ENCODE measurements around the gene DDX51. TPM values are rescaled to one million over a fixed set of nuclear protein-coding genes. Genes with fewer than 3 reads are reported as not detected.

Gene DDX51, protein sequence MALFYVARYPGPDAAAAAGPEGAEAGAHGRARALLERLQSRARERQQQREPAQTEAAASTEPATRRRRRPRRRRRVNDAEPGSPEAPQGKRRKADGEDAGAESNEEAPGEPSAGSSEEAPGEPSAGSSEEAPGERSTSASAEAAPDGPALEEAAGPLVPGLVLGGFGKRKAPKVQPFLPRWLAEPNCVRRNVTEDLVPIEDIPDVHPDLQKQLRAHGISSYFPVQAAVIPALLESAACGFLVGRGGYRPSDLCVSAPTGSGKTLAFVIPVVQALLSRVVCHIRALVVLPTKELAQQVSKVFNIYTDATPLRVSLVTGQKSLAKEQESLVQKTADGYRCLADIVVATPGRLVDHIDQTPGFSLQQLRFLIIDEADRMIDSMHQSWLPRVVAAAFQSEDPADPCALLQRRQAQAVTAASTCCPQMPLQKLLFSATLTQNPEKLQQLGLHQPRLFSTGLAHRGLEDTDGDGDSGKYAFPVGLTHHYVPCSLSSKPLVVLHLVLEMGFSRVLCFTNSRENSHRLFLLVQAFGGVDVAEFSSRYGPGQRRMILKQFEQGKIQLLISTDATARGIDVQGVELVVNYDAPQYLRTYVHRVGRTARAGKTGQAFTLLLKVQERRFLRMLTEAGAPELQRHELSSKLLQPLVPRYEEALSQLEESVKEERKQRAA
- total RNA-seq (10 to 100 TPM; 42.1 to 42.9 TPM), polyA plus RNA-seq (10 to 100 TPM in 1 of 2 donors, 1 to 10 TPM in 1; 4.0 to 13.0 TPM)

DNA sequence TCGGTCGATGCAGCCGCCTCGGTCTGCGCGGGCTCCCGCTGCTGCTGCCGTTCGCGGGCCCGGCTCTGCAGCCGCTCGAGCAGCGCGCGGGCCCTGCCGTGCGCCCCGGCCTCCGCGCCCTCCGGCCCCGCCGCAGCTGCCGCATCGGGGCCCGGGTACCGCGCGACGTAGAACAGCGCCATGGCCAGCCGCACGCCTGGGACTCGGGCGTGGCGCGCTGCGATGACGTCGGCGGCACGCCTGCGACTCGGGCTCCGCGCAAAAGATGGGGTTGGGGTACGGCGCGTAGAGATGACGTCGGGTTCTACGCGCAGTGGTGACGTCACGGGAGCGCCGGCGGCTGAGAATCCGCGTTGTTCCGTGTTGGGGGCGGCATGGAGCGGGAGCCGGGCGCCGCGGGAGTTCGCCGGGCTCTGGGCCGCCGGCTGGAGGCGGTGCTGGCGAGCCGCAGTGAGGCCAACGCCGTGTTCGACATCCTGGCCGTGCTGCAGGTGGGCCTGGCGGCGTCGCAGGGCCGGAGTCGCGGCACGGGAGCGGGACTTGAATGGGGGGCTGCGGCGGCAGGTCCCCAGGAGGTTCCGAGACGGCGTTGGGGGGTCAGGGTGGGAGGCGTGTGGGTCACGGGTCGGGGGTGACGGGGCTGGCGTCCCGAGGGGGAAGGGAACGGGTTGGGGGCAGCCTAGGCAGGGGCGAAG, at the start of gene DDX51, which contains the start of gene NOC4L:
TSS of gene DDX51 (minus strand) at position 205 of the 695 bp plus-strand sequence. CDS start at position 182, 23 bp downstream.
TSS of gene NOC4L (plus strand) at position 343 of the 695 bp plus-strand sequence. CDS start at position 375, 32 bp downstream.
- peaks cover 0 to 4% (median 0%) of the 10 kb centered on the region in 8 donors for H3K9me3 Mint-ChIP-seq
- peak within 1 kb of the TSS; percentile 58 to 81 for H3K4me3 ChIP-seq (ENCODE audit: low read length in 2 of 2)
- peaks cover 17 to 25% of the 10 kb centered on the region in 2 donors for H3K36me3 Mint-ChIP-seq
- CTCF ChIA-PET (ENCODE audit: partially characterized antibody) = interaction anchor here (2.4 kb wide), 1 partner anchor 9 kb away, joined by 8 read pairs; no protein-coding TSS in a partner anchor
- peaks cover 0 to 2% of the 10 kb centered on the region in 2 donors for H3K27me3 Mint-ChIP-seq
- peak within 1 kb of the TSS; percentile 89 to 99 (median 90) for H3K4me3 Mint-ChIP-seq
- H3K27ac Mint-ChIP-seq = peak within 1 kb of the TSS; percentile 94 to 99 (median 97)
- peaks cover 29% of the 10 kb centered on the region for H3K36me3 ChIP-seq (ENCODE audit: insufficient read depth, low read length)
- peaks cover 15 to 42% (median 27%) of the 10 kb centered on the region in 4 donors for H3K4me1 Mint-ChIP-seq
- no peaks in the 10 kb centered on the region for H3K27me3 ChIP-seq (ENCODE audit: insufficient read depth, low read length)
- peak within 1 kb of the TSS; percentile 82 for H3K27ac ChIP-seq (ENCODE audit: low read depth, low read length)
- peak; percentile 92 to 97 (median 95) for DNase-seq
- H3K4me1 ChIP-seq (ENCODE audit: insufficient read depth, low read length) = peaks cover 27% of the 10 kb centered on the region
- H3K9me3 ChIP-seq (ENCODE audit: control insufficient read depth in 1 of 2, low read length in 2 of 2) = no peaks in the 10 kb centered on the region
- POLR2A ChIA-PET (ENCODE audit: partially characterized antibody) = interaction anchor here (0.6 to 3.0 kb wide), 6 partner anchors 16 to 75 kb away, joined by 3 to 9 read pairs (median 4); no protein-coding TSS in a partner anchor
- intact Hi-C loops (cut with micrococcal nuclease) = loop anchor here (1.0 to 10.0 kb wide), 3 partner anchors 45 to 219 kb away; partner anchors contain the start of gene PUS1

DNA sequence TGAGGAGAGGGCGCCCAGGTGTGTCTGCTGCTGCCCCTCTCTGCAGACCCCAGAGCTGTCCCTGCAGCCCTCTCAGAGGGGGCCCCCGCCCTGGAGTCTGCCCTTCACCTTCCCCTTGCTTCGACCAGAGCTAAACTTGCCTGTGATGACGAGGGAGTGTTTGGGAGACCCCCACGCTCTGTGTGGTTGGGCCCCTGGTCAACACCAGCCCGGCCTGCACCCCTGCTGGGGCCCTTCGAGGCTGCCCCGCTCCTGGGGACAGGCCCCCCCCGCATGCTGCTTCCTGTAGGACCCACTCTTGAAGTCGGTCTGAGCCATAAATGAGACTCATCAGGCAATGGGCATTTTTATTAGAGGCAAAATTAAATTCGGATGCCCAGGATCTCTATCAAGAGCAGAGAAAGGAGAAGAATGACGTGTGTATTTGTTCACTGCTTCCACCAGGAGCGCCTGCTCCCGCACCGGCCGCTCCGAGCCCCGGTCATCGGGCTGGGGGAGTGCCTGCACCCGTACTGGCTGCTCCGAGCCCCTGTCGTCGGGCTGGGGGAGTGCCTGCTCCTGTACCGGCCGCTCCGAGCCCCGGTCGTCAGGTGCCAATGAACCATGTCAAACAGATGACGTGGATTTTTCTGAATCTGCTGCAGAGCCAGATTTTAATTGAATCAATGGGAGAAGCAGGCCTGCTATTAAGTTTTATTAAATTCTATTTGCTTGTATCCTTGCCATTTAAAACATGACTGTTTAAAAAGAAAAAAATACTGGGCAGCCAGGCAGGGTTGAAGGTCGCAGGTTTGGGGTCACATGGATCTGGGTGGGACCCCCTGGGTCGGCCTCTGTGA, 47.8 kb upstream of the DDX51 start:
- Histone ChIP-seq H3K4me1 (ENCODE audit: insufficient read depth, low read length) (peaks cover 30% of the 10 kb centered on the region), H3K36me3 (ENCODE audit: insufficient read depth, low read length) (no peaks in the 10 kb centered on the region), H3K27me3 (ENCODE audit: insufficient read depth, low read length) (no peaks in the 10 kb centered on the region), H3K4me3 (ENCODE audit: low read length in 2 of 2) (no peak overlapping the region), H3K9me3 (ENCODE audit: control insufficient read depth in 1 of 2, low read length in 2 of 2) (peaks cover 0 to 7% of the 10 kb centered on the region in 2 donors), H3K27ac (ENCODE audit: low read depth, low read length) (no peak overlapping the region)
- intact Hi-C loops (cut with micrococcal nuclease) = no loop called here
- Mint-ChIP-seq H3K36me3 (peaks cover 0 to 6% of the 10 kb centered on the region in 2 donors), H3K4me3 (peak overlapping the region in 3 of 8 donors; percentile 31 to 63 (median 46)), H3K9me3 (peaks cover 0 to 11% (median 6%) of the 10 kb centered on the region in 8 donors), H3K4me1 (peaks cover 10 to 44% (median 24%) of the 10 kb centered on the region in 4 donors), H3K27ac (no peak overlapping the region), H3K27me3 (no peaks in the 10 kb centered on the region)
- POLR2A ChIA-PET (ENCODE audit: partially characterized antibody) = interaction anchor here (1.1 kb wide), 1 partner anchor 30 kb away, joined by 3 read pairs; no protein-coding TSS in a partner anchor
- DNase-seq = no peak
- CTCF ChIA-PET (ENCODE audit: partially characterized antibody) = interaction anchor here (1.1 to 4.6 kb wide), 2 partner anchors 27 to 38 kb away, joined by 3 to 14 read pairs; no protein-coding TSS in a partner anchor

DNA sequence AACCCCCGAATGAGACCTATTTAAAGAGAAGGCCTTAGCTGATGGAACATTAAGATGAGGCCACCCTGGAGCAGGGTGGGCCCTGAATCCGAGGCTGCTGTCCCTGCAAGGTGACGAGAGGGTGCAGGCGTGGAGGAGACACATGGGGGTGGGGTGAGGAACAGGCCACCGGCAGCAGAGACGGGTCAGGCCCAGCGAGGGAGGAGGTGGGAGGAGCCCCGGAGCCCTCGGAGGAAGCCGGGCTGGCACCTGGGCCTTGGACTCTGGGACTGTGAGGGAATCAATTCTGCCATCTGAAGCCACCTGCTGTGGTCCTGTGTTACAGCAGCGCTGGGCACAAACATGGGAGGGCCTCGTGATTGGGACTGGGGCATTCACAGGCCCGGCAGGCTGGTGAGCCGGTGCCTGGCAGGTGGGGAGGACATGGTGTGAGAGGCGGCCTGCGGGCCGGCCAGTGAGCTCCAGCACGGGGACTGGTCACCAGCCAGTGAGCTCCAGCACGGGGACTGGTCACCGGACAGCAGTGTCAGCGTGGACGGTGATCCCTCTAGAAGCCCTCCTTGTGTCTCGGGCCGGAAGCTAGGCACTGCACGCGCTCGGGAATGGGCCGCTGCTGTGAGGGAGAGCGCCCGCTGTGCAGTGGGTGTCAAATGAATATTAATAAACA, 46.8 kb upstream of the DDX51 start:
- H3K36me3 Mint-ChIP-seq = peaks cover 0 to 6% of the 10 kb centered on the region in 2 donors
- no peak for DNase-seq
- CTCF ChIA-PET (ENCODE audit: partially characterized antibody) = interaction anchor here (1.1 to 4.6 kb wide), 3 partner anchors 12 to 37 kb away, joined by 3 to 14 read pairs (median 8); no protein-coding TSS in a partner anchor
- peak overlapping the region in 4 of 7 donors; percentile 30 to 88 (median 70) for H3K27ac Mint-ChIP-seq
- peaks cover 15 to 54% (median 31%) of the 10 kb centered on the region in 4 donors for H3K4me1 Mint-ChIP-seq
- no peaks in the 10 kb centered on the region for H3K27me3 Mint-ChIP-seq
- POLR2A ChIA-PET (ENCODE audit: partially characterized antibody) = interaction anchor here (1.1 to 2.3 kb wide), 3 partner anchors 12 to 31 kb away, joined by 3 to 37 read pairs (median 4); no protein-coding TSS in a partner anchor
- no peak overlapping the region for H3K4me3 ChIP-seq (ENCODE audit: low read length in 2 of 2)
- H3K36me3 ChIP-seq (ENCODE audit: insufficient read depth, low read length) = no peaks in the 10 kb centered on the region
- H3K4me3 Mint-ChIP-seq = peak overlapping the region; percentile 15 to 97 (median 44)
- H3K4me1 ChIP-seq (ENCODE audit: insufficient read depth, low read length) = peaks cover 38% of the 10 kb centered on the region
- intact Hi-C loops (cut with micrococcal nuclease) = no loop called here
- H3K27ac ChIP-seq (ENCODE audit: low read depth, low read length) = peak overlapping the region; percentile 74
- peaks cover 0 to 7% of the 10 kb centered on the region in 2 donors for H3K9me3 ChIP-seq (ENCODE audit: control insufficient read depth in 1 of 2, low read length in 2 of 2)
- no peaks in the 10 kb centered on the region for H3K27me3 ChIP-seq (ENCODE audit: insufficient read depth, low read length)
- peaks cover 0 to 12% (median 6%) of the 10 kb centered on the region in 8 donors for H3K9me3 Mint-ChIP-seq

DNA sequence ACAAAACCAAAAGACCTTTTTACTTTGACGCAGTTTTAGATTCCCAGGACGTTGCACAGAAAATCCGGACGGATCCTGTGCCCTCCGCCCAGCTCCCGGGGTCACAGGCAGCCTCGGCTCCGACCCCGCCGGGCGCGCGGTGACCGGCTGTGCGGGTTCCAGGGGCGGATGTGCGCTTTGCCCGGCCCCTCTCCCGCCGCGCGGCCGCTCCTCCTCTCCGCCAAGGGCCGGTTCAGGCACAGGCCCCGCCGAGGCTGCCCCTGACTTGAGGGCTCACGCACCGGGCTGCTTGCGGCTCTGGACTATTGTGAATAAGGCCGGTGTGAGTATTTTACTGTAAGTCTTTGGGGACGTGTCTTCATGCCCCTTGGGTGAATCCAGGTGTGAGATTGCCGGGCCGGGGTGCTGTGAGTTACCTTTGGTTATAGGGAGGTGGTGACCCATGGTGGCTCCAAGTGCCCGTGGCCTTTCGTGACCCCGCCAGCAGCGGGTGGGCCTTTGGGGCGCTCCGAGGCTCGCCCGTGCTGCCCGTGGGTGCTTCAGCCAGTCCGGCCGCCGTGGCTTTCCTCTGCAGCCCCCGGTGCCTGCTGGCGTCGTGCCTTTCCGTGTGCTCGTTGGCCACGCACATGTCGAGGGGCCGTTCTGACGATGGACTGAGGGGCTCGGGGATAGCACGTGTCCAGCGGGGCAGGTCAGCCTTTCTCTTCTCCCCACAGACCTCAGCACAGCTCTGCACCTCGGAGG, 46.1 kb upstream of the DDX51 start:
- peaks cover 20 to 62% (median 38%) of the 10 kb centered on the region in 4 donors for H3K4me1 Mint-ChIP-seq

DNA sequence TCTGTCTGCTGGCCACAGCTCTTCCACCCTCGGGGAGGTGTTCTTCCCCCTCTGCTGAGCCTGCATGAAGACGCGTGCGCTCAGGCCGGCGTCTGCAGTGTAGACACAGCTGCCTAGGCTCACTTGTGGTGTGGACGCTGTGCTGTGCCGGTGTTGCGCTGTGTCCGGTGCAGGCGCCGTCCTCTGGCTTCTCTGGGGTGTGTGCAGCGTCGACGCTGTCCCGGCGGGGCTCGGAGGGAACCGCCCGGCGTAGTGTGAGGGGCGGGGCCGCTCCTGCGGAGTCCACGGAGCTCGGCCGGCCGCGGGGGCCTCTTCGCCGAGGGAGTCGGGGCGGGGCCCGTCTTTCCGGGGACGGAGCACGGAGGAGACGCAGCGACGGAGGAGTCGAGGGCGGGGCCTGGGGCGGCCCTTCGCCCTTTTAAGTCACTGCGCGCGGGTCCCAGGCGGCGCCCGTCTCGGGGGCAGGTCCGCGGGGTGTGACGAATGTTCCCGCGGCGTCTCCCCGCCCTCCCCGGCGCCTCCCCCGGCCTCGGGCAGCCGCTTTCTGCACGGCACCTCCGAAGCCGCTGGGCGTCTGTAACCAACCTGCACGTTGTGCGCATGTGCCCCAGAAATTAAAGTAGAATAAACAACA, 45.4 kb upstream of the DDX51 start:
- no peaks in the 10 kb centered on the region for H3K27me3 ChIP-seq (ENCODE audit: insufficient read depth, low read length)
- CTCF ChIA-PET (ENCODE audit: partially characterized antibody) = interaction anchor here (1.1 to 4.6 kb wide), 5 partner anchors 10 to 42 kb away, joined by 3 to 14 read pairs (median 4); no protein-coding TSS in a partner anchor
- intact Hi-C loops (cut with micrococcal nuclease) = loop anchor here (1.0 kb wide), 5 partner anchors 11 to 300 kb away; partner anchors contain the start of genes DDX51 and NOC4L
- no peaks in the 10 kb centered on the region for H3K36me3 ChIP-seq (ENCODE audit: insufficient read depth, low read length)
- Mint-ChIP-seq H3K9me3 (peaks cover 0 to 19% (median 6%) of the 10 kb centered on the region in 8 donors), H3K4me1 (peaks cover 21 to 65% (median 39%) of the 10 kb centered on the region in 4 donors), H3K27ac (peak overlapping the region; percentile 88 to 99 (median 97)), H3K4me3 (peak overlapping the region; percentile 89 to 98 (median 96)), H3K27me3 (no peaks in the 10 kb centered on the region), H3K36me3 (peaks cover under 1 to 9% of the 10 kb centered on the region in 2 donors)
- H3K4me1 ChIP-seq (ENCODE audit: insufficient read depth, low read length) = peaks cover 49% of the 10 kb centered on the region
- H3K4me3 ChIP-seq (ENCODE audit: low read length in 2 of 2) = peak overlapping the region; percentile 52 to 76
- H3K27ac ChIP-seq (ENCODE audit: low read depth, low read length) = peak overlapping the region; percentile 74
- DNase-seq = peak; percentile 93 to 95 (median 95)
- POLR2A ChIA-PET (ENCODE audit: partially characterized antibody) = interaction anchor here (0.6 to 2.3 kb wide), 14 partner anchors 10 to 300 kb away, joined by 3 to 37 read pairs (median 4); partner anchors contain the start of genes DDX51 and NOC4L
- peaks cover 0 to 7% of the 10 kb centered on the region in 2 donors for H3K9me3 ChIP-seq (ENCODE audit: control insufficient read depth in 1 of 2, low read length in 2 of 2)

More for the DNA sequence above, 46.1 kb upstream of the DDX51 start:
- Histone ChIP-seq H3K36me3 (ENCODE audit: insufficient read depth, low read length) (no peaks in the 10 kb centered on the region), H3K4me3 (ENCODE audit: low read length in 2 of 2) (peak overlapping the region; percentile 52 to 76), H3K27me3 (ENCODE audit: insufficient read depth, low read length) (no peaks in the 10 kb centered on the region), H3K27ac (ENCODE audit: low read depth, low read length) (peak overlapping the region; percentile 74), H3K9me3 (ENCODE audit: control insufficient read depth in 1 of 2, low read length in 2 of 2) (peaks cover 0 to 7% of the 10 kb centered on the region in 2 donors), H3K4me1 (ENCODE audit: insufficient read depth, low read length) (peaks cover 46% of the 10 kb centered on the region)
- Mint-ChIP-seq H3K4me3 (peak overlapping the region; percentile 84 to 98 (median 92)), H3K9me3 (peaks cover 0 to 16% (median 6%) of the 10 kb centered on the region in 8 donors), H3K36me3 (peaks cover 0 to 9% of the 10 kb centered on the region in 2 donors), H3K27ac (peak overlapping the region; percentile 88 to 99 (median 96)), H3K27me3 (no peaks in the 10 kb centered on the region)
- intact Hi-C loops (cut with micrococcal nuclease) = no loop called here
- DNase-seq = no peak
- ChIA-PET POLR2A (ENCODE audit: partially characterized antibody) (interaction anchor here (0.7 to 2.3 kb wide), 11 partner anchors 11 to 255 kb away, joined by 3 to 37 read pairs (median 4); partner anchors contain the start of gene NOC4L), CTCF (ENCODE audit: partially characterized antibody) (interaction anchor here (1.2 to 4.6 kb wide), 3 partner anchors 11 to 36 kb away, joined by 3 to 14 read pairs (median 8); no protein-coding TSS in a partner anchor)

All from CD4-positive, alpha-beta memory T cell (primary cell).